Uterus (tissue), 4 donors: ENCODE results near the gene PGM1. TPM values are rescaled to one million over a fixed set of nuclear protein-coding genes. Genes with fewer than 3 reads are reported as not detected.

Source experiments
- DNase-seq, 2 donors: peaks; one replicate each; pipeline ENCODE4 v3.0.0-alpha.2; 2019 to 2020
- H3K27ac ChIP-seq, 2 donors: fragments of 200-600 bp; sonication (generic); 1 replicate in 1 of 2; 2 replicates in 1 of 2; pipeline ENCODE4 v1.5.1; 2016 to 2018
- H3K27me3 ChIP-seq, 2 donors: fragments of 200-600 bp; sonication (generic); one replicate each; pipeline ENCODE4 v1.5.1; 2018 to 2019; ENCODE audit warnings: control low read depth in 1 of 2
- H3K36me3 ChIP-seq, 2 donors: fragments of 200-600 bp; sonication (generic); one replicate each; pipeline ENCODE4 v1.5.1; 2019; ENCODE audit warnings: control low read depth in 1 of 2
- H3K4me1 ChIP-seq, 2 donors: fragments of 200-600 bp; sonication (generic); one replicate each; pipeline ENCODE4 v1.5.1; 2018 to 2019; ENCODE audit warnings: control low read depth in 1 of 2
- H3K4me3 ChIP-seq, 2 donors: fragments of 200-600 bp; sonication (generic); 1 replicate in 1 of 2; 2 replicates in 1 of 2; pipeline ENCODE4 v1.5.1; 2018 to 2019; ENCODE audit warnings: mild to moderate bottlenecking in 1 of 2
- H3K9me3 ChIP-seq, 2 donors: fragments of 200-600 bp; sonication (generic); one replicate each; pipeline ENCODE4 v1.5.1; 2019; ENCODE audit warnings: control low read depth in 1 of 2
- POLR2A ChIP-seq, 2 donors: fragments of 450-650 bp; IDR thresholded peaks; one replicate each; pipeline ENCODE4 v1.6.1; 2016; ENCODE audit warnings: antibody characterized with exemption in 2 of 2, mild to moderate bottlenecking in 1 of 2, moderate library complexity in 1 of 2
- intact Hi-C: fragments of 100-400 bp; cut with DNase I; formaldehyde crosslinking; loops from one replicate; pipeline ENCODE4 v1.15.1; 2023; ENCODE audit warnings: low total_unique reads
- total RNA-seq, 4 donors: library from RNA; depleted of rRNA in 3 of 4; stranded (reverse); fragments of >200 nt in 3 of 4; gene quantifications; one replicate each; pipeline versions ENCODE4 v1.1.0 to v1.2.4, GENCODE V29; 2014 to 2023
- TF ChIP-seq, protein P1 (sequence below), 4 experiments: fragments of 200-600 bp in 2 of 4; fragments of 450-650 bp in 2 of 4; sonication (generic) in 2 of 4; IDR thresholded peaks; one replicate each; pipeline ENCODE4 v1.5.1; 2016 to 2019; ENCODE audit warnings: antibody characterized with exemption in 4 of 4, mild to moderate bottlenecking in 2 of 4, moderate library complexity in 1 of 4
- donor health status: DM: yes; HTN: yes; CAD: no.

Gene PGM1
- total RNA-seq, 4 donors from 2014 or later = 17.9 to 75.8 (median 27.8) TPM

DNA sequence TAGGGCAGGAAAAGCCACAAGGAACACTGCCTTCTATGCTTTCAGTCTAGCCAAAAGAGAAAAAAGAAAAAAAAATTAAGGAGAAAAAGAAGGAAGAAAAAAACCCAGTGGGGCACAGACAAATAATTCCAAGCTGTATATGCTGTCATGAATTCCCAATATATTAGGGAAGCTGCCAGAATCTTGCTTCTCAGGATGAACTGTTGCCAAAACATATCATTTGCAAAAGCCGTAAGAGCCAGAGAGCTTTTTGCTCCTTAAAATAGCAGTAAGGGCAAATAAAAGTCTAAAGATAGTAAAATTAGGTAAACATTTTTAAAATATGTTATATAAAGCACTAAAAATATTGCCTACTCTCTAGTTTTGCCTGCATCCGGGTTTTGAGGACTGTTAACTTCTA, 52.1 kb downstream of the PGM1 start:
- H3K27ac ChIP-seq = no peak overlapping the region
- TF ChIP-seq, protein P1, sequence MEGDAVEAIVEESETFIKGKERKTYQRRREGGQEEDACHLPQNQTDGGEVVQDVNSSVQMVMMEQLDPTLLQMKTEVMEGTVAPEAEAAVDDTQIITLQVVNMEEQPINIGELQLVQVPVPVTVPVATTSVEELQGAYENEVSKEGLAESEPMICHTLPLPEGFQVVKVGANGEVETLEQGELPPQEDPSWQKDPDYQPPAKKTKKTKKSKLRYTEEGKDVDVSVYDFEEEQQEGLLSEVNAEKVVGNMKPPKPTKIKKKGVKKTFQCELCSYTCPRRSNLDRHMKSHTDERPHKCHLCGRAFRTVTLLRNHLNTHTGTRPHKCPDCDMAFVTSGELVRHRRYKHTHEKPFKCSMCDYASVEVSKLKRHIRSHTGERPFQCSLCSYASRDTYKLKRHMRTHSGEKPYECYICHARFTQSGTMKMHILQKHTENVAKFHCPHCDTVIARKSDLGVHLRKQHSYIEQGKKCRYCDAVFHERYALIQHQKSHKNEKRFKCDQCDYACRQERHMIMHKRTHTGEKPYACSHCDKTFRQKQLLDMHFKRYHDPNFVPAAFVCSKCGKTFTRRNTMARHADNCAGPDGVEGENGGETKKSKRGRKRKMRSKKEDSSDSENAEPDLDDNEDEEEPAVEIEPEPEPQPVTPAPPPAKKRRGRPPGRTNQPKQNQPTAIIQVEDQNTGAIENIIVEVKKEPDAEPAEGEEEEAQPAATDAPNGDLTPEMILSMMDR (IDR thresholded peaks at IDR 0.05) = no peak
- no peak for TF ChIP-seq POLR2A (IDR thresholded peaks at IDR 0.05)
- no peaks in the 10 kb centered on the region for H3K9me3 ChIP-seq
- intact Hi-C loops = no loop called here
- H3K36me3 ChIP-seq = no peaks in the 10 kb centered on the region
- no peaks in the 10 kb centered on the region for H3K27me3 ChIP-seq
- DNase-seq = no peak
- H3K4me3 ChIP-seq = no peak overlapping the region
- H3K4me1 ChIP-seq = no peaks in the 10 kb centered on the region

GRCh38 chr1:63648689-63649088, 55.5 kb downstream of the PGM1 start:
- Histone ChIP-seq H3K9me3 (no peaks in the 10 kb centered on the region), H3K4me3 (no peak overlapping the region), H3K27ac (no peak overlapping the region), H3K36me3 (no peaks in the 10 kb centered on the region), H3K4me1 (no peaks in the 10 kb centered on the region), H3K27me3 (no peaks in the 10 kb centered on the region)
- DNase-seq = no peak
- intact Hi-C loops = no loop called here
- TF ChIP-seq, protein P1 (IDR thresholded peaks at IDR 0.05) = no peak
- no peak for TF ChIP-seq POLR2A (IDR thresholded peaks at IDR 0.05)

- Histone ChIP-seq H3K4me1 (no peaks in the 10 kb centered on the region), H3K27me3 (no peaks in the 10 kb centered on the region), H3K4me3 (no peak overlapping the region), H3K27ac (no peak overlapping the region), H3K36me3 (no peaks in the 10 kb centered on the region), H3K9me3 (no peaks in the 10 kb centered on the region)
- TF ChIP-seq POLR2A (IDR thresholded peaks at IDR 0.05) = no peak
- TF ChIP-seq, protein P1 (IDR thresholded peaks at IDR 0.05) = no peak
- DNase-seq = no peak
- intact Hi-C loops = no loop called here
Observed at GRCh38 chr1:63651161-63651701, 58.0 kb downstream of the PGM1 start.

DNA sequence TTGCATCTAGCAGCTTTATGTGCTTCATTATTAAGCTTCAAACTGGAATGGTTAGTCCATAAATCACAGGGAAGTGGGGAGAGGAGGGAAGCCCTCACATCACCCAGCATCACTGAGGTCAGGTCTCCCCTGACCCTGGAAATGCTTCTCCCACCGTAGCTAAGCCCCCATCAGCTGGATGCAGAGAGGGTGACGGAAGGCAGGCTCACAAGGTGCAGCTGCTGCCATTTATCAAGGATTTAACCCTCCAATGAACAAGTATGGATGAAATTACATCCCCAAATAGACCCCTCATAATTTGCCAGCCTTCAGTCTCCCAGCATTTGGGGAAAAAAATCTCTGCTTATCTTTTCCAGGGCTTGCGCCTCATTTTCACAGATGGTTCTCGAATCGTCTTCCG, 60.8 kb downstream of the PGM1 start:
- H3K9me3 ChIP-seq = no peaks in the 10 kb centered on the region
- no peaks in the 10 kb centered on the region for H3K27me3 ChIP-seq
- TF ChIP-seq, protein P1 (IDR thresholded peaks at IDR 0.05) = no peak
- TF ChIP-seq POLR2A (IDR thresholded peaks at IDR 0.05) = no peak
- intact Hi-C loops = no loop called here
- no peak for DNase-seq
- no peak overlapping the region for H3K4me3 ChIP-seq
- no peak overlapping the region for H3K27ac ChIP-seq
- no peaks in the 10 kb centered on the region for H3K4me1 ChIP-seq
- no peaks in the 10 kb centered on the region for H3K36me3 ChIP-seq

GRCh38 chr1:63659448-63659847, 66.2 kb downstream of the PGM1 start:
- H3K27me3 ChIP-seq = no peaks in the 10 kb centered on the region
- H3K36me3 ChIP-seq = no peaks in the 10 kb centered on the region
- intact Hi-C loops = no loop called here
- H3K4me3 ChIP-seq = no peak overlapping the region
- H3K4me1 ChIP-seq = no peaks in the 10 kb centered on the region
- DNase-seq = no peak
- TF ChIP-seq POLR2A (IDR thresholded peaks at IDR 0.05) = no peak
- TF ChIP-seq, protein P1 (IDR thresholded peaks at IDR 0.05) = no peak
- no peaks in the 10 kb centered on the region for H3K9me3 ChIP-seq
- H3K27ac ChIP-seq = no peak overlapping the region
